ENCODE measurements around the gene TMCC2. TPM values are rescaled to one million over a fixed set of nuclear protein-coding genes. Genes with fewer than 3 reads are reported as not detected.

TMCC2 gene
- total RNA-seq, 4 donors from 2014 or later, result 0.80 to 1.2 (median 1.1) TPM; not detected in 1

DNA sequence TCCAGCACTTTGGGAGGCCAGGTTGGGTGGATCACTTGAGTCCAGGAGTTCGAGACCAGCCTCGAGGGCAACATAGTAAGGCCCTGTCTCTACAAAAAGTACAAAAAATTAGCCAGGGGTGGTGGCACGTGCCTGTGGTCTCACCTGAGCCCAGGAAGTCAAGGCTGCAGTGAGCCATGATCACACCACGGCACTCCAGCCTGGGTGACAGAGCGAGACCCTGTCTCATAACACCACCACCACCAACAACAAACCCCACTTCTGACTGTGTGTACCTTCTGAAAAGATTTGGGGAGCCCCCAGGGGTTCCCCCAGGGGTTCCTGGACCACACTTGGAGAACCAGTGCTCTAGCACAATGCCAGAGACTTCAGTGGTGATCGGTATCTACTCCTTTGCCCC is 63.9 kb downstream of the TMCC2 start:
- H3K4me1 ChIP-seq, result peaks cover 4 to 45% (median 11%) of the 10 kb centered on the region in 4 donors
- no peaks in the 10 kb centered on the region for H3K9me3 ChIP-seq
- no peaks in the 10 kb centered on the region for H3K36me3 ChIP-seq
- no peaks in the 10 kb centered on the region for H3K27me3 ChIP-seq
- 91% methylated on average over 6 of the region's 6 CpGs; no CpG with 5 or more reads in 1 of the 2 donors for WGBS, 2 donors (ENCODE audit: low coverage in 1 of 2)
- in situ Hi-C loops (cut with MboI; ENCODE audit: low pct_ligation_motif_present in 1 of 4, low pct_unique_long_range_greater_than_20kb in 1 of 4, low sequenced_read_pairs in 3 of 4) (no loop called here), intact Hi-C loops (cut with DNase I; ENCODE audit: low total_unique reads) (no loop called here)
- DNase-seq, result no peak
- TF ChIP-seq, protein P1, sequence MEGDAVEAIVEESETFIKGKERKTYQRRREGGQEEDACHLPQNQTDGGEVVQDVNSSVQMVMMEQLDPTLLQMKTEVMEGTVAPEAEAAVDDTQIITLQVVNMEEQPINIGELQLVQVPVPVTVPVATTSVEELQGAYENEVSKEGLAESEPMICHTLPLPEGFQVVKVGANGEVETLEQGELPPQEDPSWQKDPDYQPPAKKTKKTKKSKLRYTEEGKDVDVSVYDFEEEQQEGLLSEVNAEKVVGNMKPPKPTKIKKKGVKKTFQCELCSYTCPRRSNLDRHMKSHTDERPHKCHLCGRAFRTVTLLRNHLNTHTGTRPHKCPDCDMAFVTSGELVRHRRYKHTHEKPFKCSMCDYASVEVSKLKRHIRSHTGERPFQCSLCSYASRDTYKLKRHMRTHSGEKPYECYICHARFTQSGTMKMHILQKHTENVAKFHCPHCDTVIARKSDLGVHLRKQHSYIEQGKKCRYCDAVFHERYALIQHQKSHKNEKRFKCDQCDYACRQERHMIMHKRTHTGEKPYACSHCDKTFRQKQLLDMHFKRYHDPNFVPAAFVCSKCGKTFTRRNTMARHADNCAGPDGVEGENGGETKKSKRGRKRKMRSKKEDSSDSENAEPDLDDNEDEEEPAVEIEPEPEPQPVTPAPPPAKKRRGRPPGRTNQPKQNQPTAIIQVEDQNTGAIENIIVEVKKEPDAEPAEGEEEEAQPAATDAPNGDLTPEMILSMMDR (IDR thresholded peaks at IDR 0.05), result no peak
- TF ChIP-seq EP300 (IDR thresholded peaks at IDR 0.05; ENCODE audit: low read depth) (no peak), POLR2AphosphoS5 (IDR thresholded peaks at IDR 0.05) (no peak), POLR2A (IDR thresholded peaks at IDR 0.05) (no peak)
- H3K4me3 ChIP-seq, result no peak overlapping the region
- no peak overlapping the region for H3K27ac ChIP-seq

DNA sequence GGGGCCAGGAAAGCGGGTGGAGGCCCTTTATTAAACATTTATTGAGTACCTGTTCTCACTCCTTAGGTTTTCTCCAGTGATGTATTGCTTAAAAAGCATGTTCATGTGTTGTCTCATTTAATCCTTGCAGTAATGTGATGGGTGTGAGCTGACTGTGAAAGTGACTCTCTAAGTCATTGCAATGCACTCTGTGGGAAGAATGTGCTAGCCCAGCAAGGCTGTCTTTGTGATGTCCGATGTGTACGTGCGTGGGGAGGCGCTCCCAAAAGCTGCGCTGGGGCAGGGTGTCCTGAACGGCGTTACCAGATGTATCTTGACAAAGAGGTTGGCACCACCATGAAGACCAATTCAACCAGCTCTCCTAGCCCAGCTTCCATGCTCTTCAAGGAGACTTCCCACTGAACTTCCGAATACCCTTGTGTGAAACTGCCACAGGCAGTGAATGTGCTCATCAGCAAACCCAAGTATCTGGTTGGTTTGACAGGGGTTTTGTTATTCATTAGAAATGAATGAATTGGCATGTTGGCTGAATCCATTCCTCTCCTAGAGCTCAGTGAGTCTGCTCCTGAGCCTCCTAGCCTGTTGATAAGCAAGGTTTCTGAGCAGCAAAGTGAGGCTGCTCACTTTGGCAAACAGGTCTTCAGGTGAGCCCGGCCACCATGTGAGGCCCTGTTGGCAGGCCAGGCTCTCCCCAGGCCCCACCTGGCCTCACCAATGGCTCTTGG is 65.8 kb downstream of the TMCC2 start:
- Histone ChIP-seq H3K9me3 (no peaks in the 10 kb centered on the region), H3K27me3 (no peaks in the 10 kb centered on the region), H3K4me1 (peaks cover 0 to 29% (median 9%) of the 10 kb centered on the region in 4 donors), H3K27ac (peak overlapping the region; percentile 24 to 63 (median 40)), H3K36me3 (no peaks in the 10 kb centered on the region), H3K4me3 (no peak overlapping the region)
- TF ChIP-seq POLR2AphosphoS5 (IDR thresholded peaks at IDR 0.05), result no peak
- no peak for TF ChIP-seq EP300 (IDR thresholded peaks at IDR 0.05; ENCODE audit: low read depth)
- TF ChIP-seq POLR2A (IDR thresholded peaks at IDR 0.05), result no peak
- TF ChIP-seq, protein P1 (IDR thresholded peaks at IDR 0.05), result no peak
- DNase-seq, result no peak
- intact Hi-C loops (cut with DNase I; ENCODE audit: low total_unique reads) (no loop called here), in situ Hi-C loops (cut with MboI; ENCODE audit: low pct_ligation_motif_present in 1 of 4, low pct_unique_long_range_greater_than_20kb in 1 of 4, low sequenced_read_pairs in 3 of 4) (no loop called here)
- WGBS, 2 donors (ENCODE audit: low coverage in 1 of 2), result 80 to 96% methylated on average over 1 to 10 of the region's 10 CpGs

DNA sequence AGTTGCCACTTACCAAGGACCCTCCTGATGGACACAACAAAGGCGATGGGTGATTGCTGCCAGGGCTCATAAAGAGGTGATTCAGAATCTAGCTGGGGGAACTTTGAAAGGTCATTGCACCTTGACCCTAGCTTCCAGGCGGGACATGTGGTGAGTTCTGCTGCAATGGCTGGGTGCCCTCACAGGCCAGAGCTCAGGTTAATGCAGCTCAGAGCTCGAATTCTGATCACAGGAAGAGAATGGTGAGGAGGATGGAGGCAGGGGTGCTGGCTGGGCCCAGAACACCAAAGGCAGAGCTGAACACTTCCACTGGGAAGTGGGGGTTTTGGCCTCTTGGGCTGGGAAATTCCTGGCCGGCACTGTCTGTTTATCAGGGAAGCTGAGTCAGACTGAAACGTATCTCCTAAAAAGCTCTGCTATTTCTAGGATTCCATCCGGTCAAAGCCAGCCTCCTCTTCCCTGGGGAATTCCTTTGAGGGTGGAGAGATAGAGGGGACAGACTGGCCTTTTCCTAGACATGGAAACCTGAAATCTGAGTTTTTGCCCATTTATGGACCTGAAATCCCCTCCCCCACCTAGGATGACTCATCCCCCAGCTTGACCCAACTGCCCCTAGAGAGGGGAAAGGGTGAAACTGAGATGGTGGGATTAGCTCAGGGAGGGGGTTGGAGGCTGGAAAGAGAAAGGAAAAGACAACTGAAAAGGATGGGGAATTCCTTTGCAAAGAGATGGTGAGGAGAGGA is 66.6 kb downstream of the TMCC2 start:
- Histone ChIP-seq H3K27me3 (no peaks in the 10 kb centered on the region), H3K36me3 (no peaks in the 10 kb centered on the region), H3K27ac (peak overlapping the region; percentile 24 to 63 (median 40)), H3K9me3 (no peaks in the 10 kb centered on the region), H3K4me3 (no peak overlapping the region), H3K4me1 (peaks cover 0 to 27% (median 9%) of the 10 kb centered on the region in 4 donors)
- no peak for DNase-seq
- intact Hi-C loops (cut with DNase I; ENCODE audit: low total_unique reads), result no loop called here
- TF ChIP-seq, protein P1 (IDR thresholded peaks at IDR 0.05), result no peak
- TF ChIP-seq EP300 (IDR thresholded peaks at IDR 0.05; ENCODE audit: low read depth) (no peak), POLR2A (IDR thresholded peaks at IDR 0.05) (no peak), POLR2AphosphoS5 (IDR thresholded peaks at IDR 0.05) (no peak)
- in situ Hi-C loops (cut with MboI; ENCODE audit: low pct_ligation_motif_present in 1 of 4, low pct_unique_long_range_greater_than_20kb in 1 of 4, low sequenced_read_pairs in 3 of 4), result no loop called here
- WGBS, 2 donors (ENCODE audit: low coverage in 1 of 2), result 63% methylated on average over 6 of the region's 6 CpGs; no CpG with 5 or more reads in 1 of the 2 donors

DNA sequence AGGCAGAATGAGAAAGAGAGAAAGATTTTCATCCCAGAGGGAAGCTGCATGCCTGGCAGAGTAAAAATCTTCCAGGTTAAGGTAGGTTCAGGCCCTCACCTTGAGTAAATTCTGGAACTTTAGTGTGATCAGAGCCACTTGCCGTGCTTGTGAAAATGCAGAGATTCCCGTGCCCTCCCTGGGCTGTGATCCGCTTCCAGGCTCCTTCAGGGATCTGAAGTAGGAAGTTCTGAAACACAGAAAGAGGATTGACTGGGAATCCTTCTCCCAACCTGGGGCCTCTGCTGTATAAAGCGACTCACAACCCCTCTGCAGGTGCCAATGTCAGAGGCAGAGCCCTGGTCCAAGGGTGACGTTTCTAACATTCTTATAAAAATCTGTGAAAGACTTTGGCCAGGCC is 67.2 kb downstream of the TMCC2 start:
- peak overlapping the region; percentile 24 to 63 (median 38) for H3K27ac ChIP-seq
- WGBS, 2 donors (ENCODE audit: low coverage in 1 of 2), result 90% methylated on average over 5 of the region's 5 CpGs; no CpG with 5 or more reads in 1 of the 2 donors
- peaks cover 0 to 27% (median 9%) of the 10 kb centered on the region in 4 donors for H3K4me1 ChIP-seq
- no peak overlapping the region for H3K4me3 ChIP-seq
- no peak for DNase-seq
- intact Hi-C loops (cut with DNase I; ENCODE audit: low total_unique reads) (no loop called here), in situ Hi-C loops (cut with MboI; ENCODE audit: low pct_ligation_motif_present in 1 of 4, low pct_unique_long_range_greater_than_20kb in 1 of 4, low sequenced_read_pairs in 3 of 4) (no loop called here)
- H3K9me3 ChIP-seq, result no peaks in the 10 kb centered on the region
- no peaks in the 10 kb centered on the region for H3K27me3 ChIP-seq
- no peaks in the 10 kb centered on the region for H3K36me3 ChIP-seq
- no peak for TF ChIP-seq POLR2A (IDR thresholded peaks at IDR 0.05)
- no peak for TF ChIP-seq EP300 (IDR thresholded peaks at IDR 0.05; ENCODE audit: low read depth)
- TF ChIP-seq, protein P1 (IDR thresholded peaks at IDR 0.05), result no peak
- no peak for TF ChIP-seq POLR2AphosphoS5 (IDR thresholded peaks at IDR 0.05)

All from transverse colon (tissue), 4 donors.